Anterior cingulate cortex (tissue), 58 donors: ENCODE results near the gene ARL6.

ENCODE experiments used
- DNase-seq, 58 donors: peaks; one replicate each; lab custom pipeline; 2025; lab: John Stamatoyannopoulos, UW

ARL6 gene

GRCh38 chr3:97764407-97765238, at the start of gene ARL6:
Gene ARL6 (plus strand): TSS chr3:97764758. CDS start chr3:97768108, 3,350 bp downstream.
- peak; percentile 54 to 96 (median 90) for DNase-seq

- DNase-seq = peak in 46 of 58 donors; percentile 1 to 77 (median 20)
These were observed 45.3 kb upstream of the ARL6 start for GRCh38 chr3:97719156-97719821.

GRCh38 chr3:97720417-97720816, 44.1 kb upstream of the ARL6 start:
- DNase-seq = no peak

GRCh38 chr3:97721446-97721845, 43.1 kb upstream of the ARL6 start:
- no peak for DNase-seq

GRCh38 chr3:97736928-97737327, 27.6 kb upstream of the ARL6 start:
- DNase-seq = no peak

GRCh38 chr3:97738761-97739160, 25.8 kb upstream of the ARL6 start:
- DNase-seq = peak in 2 of 58 donors; percentile 2 to 17

- DNase-seq = no peak
These were observed 22.5 kb upstream of the ARL6 start for GRCh38 chr3:97742036-97742435.

- no peak for DNase-seq
These were observed 20.3 kb upstream of the ARL6 start for GRCh38 chr3:97744289-97744688.

GRCh38 chr3:97763586-97764406, 762 bp upstream of the ARL6 start:
- DNase-seq = no peak

- DNase-seq = no peak
These were observed 778 bp downstream of the ARL6 start for GRCh38 chr3:97765336-97765735.

- DNase-seq = no peak
These were observed 8.4 kb downstream of the ARL6 start for GRCh38 chr3:97772926-97773325.

GRCh38 chr3:97778152-97778551, 13.6 kb downstream of the ARL6 start:
- DNase-seq = no peak

GRCh38 chr3:97793420-97794019, 29.0 kb downstream of the ARL6 start:
- DNase-seq = peak in 3 of 58 donors; percentile 1 to 35 (median 2)

- DNase-seq = no peak
These were observed 31.4 kb downstream of the ARL6 start for GRCh38 chr3:97795951-97796350.

- DNase-seq = no peak
These were observed 39.9 kb downstream of the ARL6 start for GRCh38 chr3:97804471-97804870.

- no peak for DNase-seq
These were observed 46.3 kb downstream of the ARL6 start for GRCh38 chr3:97810779-97811390.

GRCh38 chr3:97815149-97815917, 50.8 kb downstream of the ARL6 start:
- DNase-seq = no peak

- no peak for DNase-seq
These were observed 52.3 kb downstream of the ARL6 start for GRCh38 chr3:97816811-97817210.

- DNase-seq = peak in 1 of 58 donors; percentile 4
These were observed 53.4 kb downstream of the ARL6 start for GRCh38 chr3:97817965-97818364.
